Lung (tissue), 12 donors: ENCODE data around the gene KIAA1217. TPM values are rescaled to one million over a fixed set of nuclear protein-coding genes. Genes with fewer than 3 reads are reported as not detected.

ENCODE experiments used
- ATAC-seq: fragments of 200-7000 bp; cut with Tn5 transposase; one replicate; pipeline ENCODE4 v1.9.1; 2020; ENCODE audit warnings: moderate number of reproducible peaks; ENCODE audit not compliant: insufficient read depth, low FRiP score
- DNase-seq, 3 donors: peaks; one replicate each; pipeline ENCODE4 v3.0.0-alpha.2; 2013 to 2017
- H3K27ac ChIP-seq, 2 donors: one replicate each; pipeline ENCODE4 v1.5.1; 2013; ENCODE audit warnings: mild to moderate bottlenecking in 2 of 2, moderate library complexity in 2 of 2, control low read depth in 1 of 2, inconsistent platforms in 1 of 2, low read depth in 1 of 2, low read length in 1 of 2
- H3K27me3 ChIP-seq, 3 donors: one replicate each; pipeline ENCODE4 v1.5.1; 2013; ENCODE audit warnings: low read length in 2 of 3; ENCODE audit not compliant: control insufficient read depth in 3 of 3, insufficient read depth in 3 of 3
- H3K36me3 ChIP-seq, 4 donors: one replicate each; pipeline ENCODE4 v1.5.1; 2013; ENCODE audit warnings: low read length in 4 of 4, mild to moderate bottlenecking in 1 of 4, moderate library complexity in 1 of 4; ENCODE audit not compliant: control insufficient read depth in 4 of 4, insufficient read depth in 4 of 4
- H3K4me1 ChIP-seq, 5 donors: one replicate each; pipeline ENCODE4 v1.5.1; 2013; ENCODE audit warnings: low read length in 5 of 5, mild to moderate bottlenecking in 2 of 5, moderate library complexity in 1 of 5; ENCODE audit not compliant: control insufficient read depth in 5 of 5, insufficient read depth in 5 of 5
- H3K4me3 ChIP-seq: one replicate; pipeline ENCODE4 v1.5.1; 2013; ENCODE audit warnings: mild to moderate bottlenecking, control low read depth, moderate library complexity
- H3K9ac ChIP-seq, 2 donors: one replicate each; pipeline ENCODE4 v1.5.1; 2013; ENCODE audit warnings: low read length in 2 of 2, control low read depth in 1 of 2; ENCODE audit not compliant: insufficient read depth in 1 of 2
- H3K9me3 ChIP-seq, 4 donors: one replicate each; pipeline ENCODE4 v1.5.1; 2013; ENCODE audit warnings: low read length in 3 of 4, mild to moderate bottlenecking in 1 of 4, moderate library complexity in 1 of 4; ENCODE audit not compliant: control insufficient read depth in 4 of 4, insufficient read depth in 3 of 4
- CTCF ChIP-seq: IDR thresholded peaks from 2 replicates; pipeline ENCODE4 v1.5.1; 2012; ENCODE audit warnings: mild to moderate bottlenecking; ENCODE audit errors: control extremely low read depth, extremely low read depth
- WGBS, 2 donors: extraction: QIAGEN DNeasy Blood & Tissue Kit; methylation state at CpG; one replicate each; pipeline ENCODE4 v1.1.7; 2013; 5-methylcytosine and 5-hydroxymethylcytosine counted together
- polyA plus RNA-seq, 2 donors: library from polyadenylated mRNA; stranded (reverse); fragments of 200-250 nt; gene quantifications; one replicate each; pipeline ENCODE4 v1.2.1, GENCODE V29; 2013
- total RNA-seq, 2 donors: library from RNA; depleted of rRNA in 1 of 2; stranded (reverse); fragments of >200 nt in 1 of 2; gene quantifications; one replicate each; pipeline ENCODE4 v1.2.1, GENCODE V29; 2014 to 2021
- donor health status: control.
- donor health status: control.
- donor health status: Bipolar disorder and iron deficiency.
- donor health status: healthy.
- donor health status: DM: yes; HTN: yes; CAD: no.

KIAA1217 gene
- total and polyA plus RNA-seq, 4 donors = 5.5 to 58.6 (median 24.1) TPM

GRCh38 chr10:24206334-24206733, 2.6 kb upstream of the KIAA1217 start:
- WGBS, 2 donors = 56 to 60% methylated on average over 2 of the region's 2 CpGs
- no peak for TF ChIP-seq CTCF
- no peak for ATAC-seq
- H3K4me3 ChIP-seq = no peak overlapping the region
- H3K9me3 ChIP-seq = no peaks in the 10 kb centered on the region
- H3K9ac ChIP-seq = no peak overlapping the region
- DNase-seq = no peak
- H3K36me3 ChIP-seq = no peaks in the 10 kb centered on the region
- H3K27ac ChIP-seq = peak overlapping the region in 1 of 2 donors; percentile 89
- no peaks in the 10 kb centered on the region for H3K27me3 ChIP-seq
- peaks cover 5 to 19% (median 15%) of the 10 kb centered on the region in 5 donors for H3K4me1 ChIP-seq

GRCh38 chr10:24206926-24207325, 2.0 kb upstream of the KIAA1217 start:
- H3K4me1 ChIP-seq = peaks cover 5 to 19% (median 15%) of the 10 kb centered on the region in 5 donors
- H3K4me3 ChIP-seq = no peak overlapping the region
- DNase-seq = no peak
- H3K27me3 ChIP-seq = no peaks in the 10 kb centered on the region
- no peak for TF ChIP-seq CTCF
- WGBS, 2 donors = 81 to 84% methylated on average over 3 of the region's 3 CpGs
- ATAC-seq = no peak
- no peaks in the 10 kb centered on the region for H3K36me3 ChIP-seq
- H3K9ac ChIP-seq = no peak overlapping the region
- peak overlapping the region; percentile 74 to 89 for H3K27ac ChIP-seq
- no peaks in the 10 kb centered on the region for H3K9me3 ChIP-seq

GRCh38 chr10:24207341-24207740, 1.6 kb upstream of the KIAA1217 start:
- peak overlapping the region; percentile 75 to 89 for H3K27ac ChIP-seq
- no peak for DNase-seq
- no peak for ATAC-seq
- no peaks in the 10 kb centered on the region for H3K36me3 ChIP-seq
- H3K9ac ChIP-seq = no peak overlapping the region
- TF ChIP-seq CTCF = no peak
- WGBS, 2 donors = 49 to 63% methylated on average over 5 of the region's 5 CpGs
- no peaks in the 10 kb centered on the region for H3K9me3 ChIP-seq
- H3K4me1 ChIP-seq = peaks cover 5 to 19% (median 15%) of the 10 kb centered on the region in 5 donors
- H3K4me3 ChIP-seq = no peak overlapping the region
- H3K27me3 ChIP-seq = no peaks in the 10 kb centered on the region
